ENCODE data around the gene TCEAL6.
"Not testable (repeated sequence)": the region's sequence is repeated elsewhere in the genome, so short reads cannot be mapped to it uniquely, and the experiment has no call there.

TCEAL6 gene

DNA sequence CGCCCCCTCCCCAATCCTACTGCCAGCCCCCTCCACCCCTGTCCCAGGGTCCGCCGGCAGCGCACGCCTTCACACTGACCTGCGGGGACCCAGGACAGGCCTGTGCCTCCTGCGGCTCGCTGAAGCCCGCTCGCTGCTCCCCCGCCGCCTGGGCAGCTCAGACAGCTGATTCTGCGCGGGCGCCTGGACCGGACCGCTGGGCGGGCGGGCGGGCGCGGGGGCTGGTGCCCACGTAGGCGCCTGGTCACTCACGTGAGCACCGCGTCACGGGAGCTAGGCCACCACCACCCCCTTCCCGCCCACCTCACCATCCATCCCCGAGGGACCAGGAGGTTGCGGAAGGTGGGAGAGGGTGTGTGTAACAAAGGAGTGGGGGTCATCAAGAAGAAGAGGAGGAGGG is at the start of gene TCEAL6:
TCEAL6 (minus strand) TSS at position 208 of the 400 bp plus-strand sequence.
- not testable (repeated sequence) for DNase-seq

DNA sequence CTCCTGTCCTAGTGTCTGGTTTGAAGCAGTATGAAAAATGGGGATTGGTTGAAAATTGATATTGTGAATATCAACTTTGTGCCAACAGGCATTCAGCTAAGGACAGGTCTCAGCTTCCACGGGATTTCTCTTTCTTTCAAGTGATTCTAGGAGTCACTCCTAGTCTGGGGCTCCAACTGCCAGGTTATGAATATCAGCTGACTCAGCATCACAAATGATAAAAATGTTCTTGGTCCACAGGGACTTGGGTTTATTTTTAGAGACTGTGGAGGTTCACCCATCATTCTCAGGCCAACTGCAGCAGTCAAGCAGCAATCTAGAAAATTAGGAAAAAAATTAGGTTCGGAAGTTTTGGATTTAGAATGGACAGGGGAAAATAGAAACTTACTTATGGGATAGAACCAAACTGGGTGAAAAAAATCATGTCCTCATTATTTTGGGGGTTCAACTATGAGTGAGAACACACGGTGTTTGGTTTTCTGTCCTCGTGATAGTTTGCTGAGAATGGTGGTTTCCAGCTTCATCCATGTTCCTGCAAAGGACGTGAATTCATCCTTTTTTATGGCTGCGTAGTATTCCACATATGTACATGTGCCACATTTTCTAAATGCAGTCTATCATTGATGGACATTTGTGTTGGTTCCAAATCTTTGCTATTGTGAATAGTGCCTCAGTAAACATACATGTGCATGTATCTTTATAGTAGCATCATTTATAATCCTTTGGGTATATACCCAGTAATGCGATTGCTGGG is 43.9 kb upstream of the TCEAL6 start:
- DNase-seq = no peak

DNA sequence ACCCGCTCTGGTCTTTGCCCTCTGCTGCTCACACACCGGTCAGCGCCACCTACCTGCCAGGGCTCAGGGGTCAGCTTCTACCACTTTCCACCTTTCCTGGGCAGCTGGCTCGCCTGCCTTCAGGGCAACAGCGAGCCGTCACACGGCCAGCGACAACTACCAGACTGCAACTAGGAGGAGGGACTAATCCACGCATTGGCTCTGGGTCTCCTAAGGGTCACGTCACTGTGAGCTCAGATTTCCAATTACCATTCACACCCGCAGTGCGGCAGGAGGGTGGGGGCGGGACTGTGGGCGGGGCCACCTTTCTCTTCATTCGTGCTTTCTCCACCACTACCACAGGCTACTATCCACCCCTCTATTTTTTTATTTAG is 13.5 kb upstream of the TCEAL6 start, which contains the start of gene BEX5:
BEX5 (minus strand) TSS at position 172 of the 374 bp plus-strand sequence. CDS start 1,712 bp downstream, outside the sequence.
- DNase-seq = peak; percentile 57

DNA sequence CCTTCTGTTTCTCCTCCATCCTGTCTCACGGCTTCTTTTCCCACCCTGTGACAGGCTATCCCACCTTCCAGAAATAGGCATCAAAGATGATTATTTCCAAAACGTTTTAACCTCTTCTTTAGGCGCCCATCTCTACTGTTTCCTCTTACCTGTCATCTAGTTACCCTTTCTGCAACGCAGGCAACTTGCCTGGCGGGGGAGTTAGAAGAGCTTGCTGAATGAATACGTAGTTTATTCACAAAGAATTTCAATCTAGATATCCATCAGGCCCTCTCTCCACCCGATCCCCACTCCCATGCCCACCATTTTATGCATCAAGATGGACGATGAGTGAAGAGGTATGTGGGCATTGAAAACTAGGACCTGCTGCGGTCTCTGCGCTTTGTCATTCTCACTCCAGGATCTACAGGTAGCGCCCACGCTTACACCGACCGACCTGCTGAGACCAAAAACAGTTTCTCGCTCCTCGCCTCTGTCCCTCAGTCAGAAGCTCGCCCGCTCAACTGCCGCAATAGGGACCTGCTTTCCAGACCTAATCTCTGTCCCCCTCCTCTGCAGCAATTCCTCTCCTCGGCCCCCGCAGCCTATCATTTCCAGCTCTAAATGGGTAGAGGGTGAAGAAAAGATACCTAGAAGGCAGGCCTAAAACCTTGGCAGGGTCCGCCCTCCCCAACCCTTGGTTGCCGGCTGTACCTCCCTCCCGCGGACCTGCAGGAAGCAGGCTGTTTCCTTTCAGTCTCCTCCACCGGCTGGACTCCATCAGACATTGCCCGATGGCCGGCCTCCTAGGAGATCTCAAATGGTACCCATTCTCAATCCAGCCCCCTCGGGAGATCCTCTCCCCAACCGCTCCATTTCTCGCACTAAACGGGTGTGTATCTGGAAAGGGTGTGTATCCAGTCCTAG is 12.9 kb upstream of the TCEAL6 start:
- peak; percentile 23 for DNase-seq

DNA sequence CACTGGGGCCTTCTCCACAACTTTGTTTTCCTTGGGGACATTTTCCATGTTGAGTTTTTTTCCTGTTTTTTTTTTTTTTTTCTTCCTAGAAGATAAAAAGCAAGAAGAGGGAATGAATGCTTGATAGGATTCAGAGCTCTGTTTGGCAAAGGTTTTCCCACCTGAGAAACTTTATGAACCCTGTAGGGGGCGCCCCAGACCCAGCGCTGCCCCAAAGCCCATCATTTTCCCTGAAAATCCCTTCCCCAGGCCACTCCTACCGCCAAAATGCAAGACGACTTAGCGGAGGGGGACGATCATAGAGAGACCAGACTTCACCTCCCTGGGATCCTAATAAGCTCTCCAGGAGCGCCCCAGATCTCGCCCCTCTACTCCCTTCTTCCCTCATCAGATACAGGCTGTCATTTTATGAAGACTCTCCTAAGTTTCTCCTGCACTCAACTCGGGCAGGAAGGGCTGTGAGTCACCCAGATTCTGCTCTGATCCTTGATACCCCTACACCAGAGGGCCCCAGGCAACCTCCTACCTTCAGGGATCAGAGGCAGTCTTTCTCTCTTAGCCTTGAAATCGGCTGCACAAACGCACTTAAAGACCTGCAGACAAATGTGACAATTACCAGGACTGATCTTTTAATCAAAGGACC is 12.1 kb upstream of the TCEAL6 start:
- peak; percentile 12 for DNase-seq

DNA sequence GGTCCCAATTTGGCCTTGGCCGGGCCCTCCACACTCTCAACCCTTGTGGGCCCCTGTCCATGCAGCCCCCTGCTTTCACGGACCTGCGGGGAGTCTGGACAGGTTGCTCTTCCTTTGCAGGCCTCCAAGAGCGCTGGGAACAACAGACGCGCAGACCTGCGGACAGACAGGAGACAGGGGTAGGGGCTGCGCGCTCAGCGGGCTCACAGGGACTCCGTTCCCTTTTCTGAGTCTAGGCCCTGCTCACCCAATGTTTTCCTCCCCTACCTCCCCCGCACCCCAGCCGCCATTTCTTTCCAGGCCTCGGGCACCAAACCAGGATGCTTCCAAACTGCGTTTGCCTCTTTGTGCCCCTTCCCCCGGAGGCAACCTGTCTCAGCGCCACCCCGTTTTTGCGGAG is 650 bp downstream of the TCEAL6 start:
- not testable (repeated sequence) for DNase-seq

DNA sequence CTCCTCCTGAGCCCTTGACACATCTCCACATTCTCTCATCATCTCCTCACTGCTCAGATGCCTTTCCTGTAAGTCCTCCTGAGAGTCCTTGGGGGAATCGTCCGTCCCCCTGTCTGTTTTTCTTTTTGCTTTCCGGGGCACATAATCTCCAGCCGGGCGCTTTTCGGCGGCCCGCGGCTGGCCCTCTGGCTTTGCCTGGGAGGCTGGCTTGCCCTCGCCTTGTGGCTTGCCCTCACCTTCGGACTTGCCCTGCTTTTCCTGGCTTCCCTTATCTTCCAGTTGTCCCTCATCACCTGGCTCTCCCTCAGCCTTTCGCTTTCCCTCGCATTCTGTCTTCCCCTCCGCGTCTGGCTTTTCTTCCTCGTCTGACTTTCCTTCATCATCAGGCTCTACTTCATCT is 1.4 kb downstream of the TCEAL6 start:
- not testable (repeated sequence) for DNase-seq

DNA sequence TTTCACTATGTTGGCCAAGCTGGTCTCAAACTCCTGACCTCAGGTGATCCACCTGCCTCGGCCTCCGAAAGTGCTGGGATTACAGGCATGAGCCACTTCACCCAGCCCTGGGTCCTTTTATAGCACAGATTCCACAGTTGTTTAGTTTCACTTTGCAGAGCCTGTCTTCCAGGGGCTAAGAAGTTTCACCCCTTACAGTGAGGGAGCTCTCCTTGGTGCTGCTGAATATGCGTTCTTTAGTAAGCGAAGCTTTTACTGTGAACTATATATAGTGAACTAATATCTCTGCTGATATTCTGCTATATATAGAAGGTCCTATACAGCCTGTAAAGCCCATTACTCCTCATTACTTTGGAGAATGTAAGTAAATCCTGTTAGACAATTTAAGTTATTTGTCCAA is 4.2 kb downstream of the TCEAL6 start:
- no peak for DNase-seq

DNA sequence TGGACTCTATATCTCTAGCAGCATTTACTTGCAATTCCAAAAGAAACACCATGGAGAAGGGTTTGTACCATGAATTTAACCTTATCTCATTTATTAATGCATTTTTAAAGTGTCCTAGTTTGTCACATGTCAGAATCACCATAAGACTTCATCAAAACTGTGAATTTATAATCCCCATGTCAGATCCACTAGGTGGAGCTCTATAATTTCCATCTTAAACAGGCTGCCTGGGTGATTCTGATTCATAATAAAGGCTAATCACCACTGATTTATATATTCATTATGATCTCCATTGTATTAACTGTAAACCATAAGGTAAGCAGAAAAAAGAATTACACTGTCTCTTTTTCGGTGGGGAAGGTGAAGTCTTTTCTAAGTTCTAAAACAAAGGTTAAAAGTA is 12.8 kb downstream of the TCEAL6 start:
- DNase-seq = peak; percentile 4

DNA sequence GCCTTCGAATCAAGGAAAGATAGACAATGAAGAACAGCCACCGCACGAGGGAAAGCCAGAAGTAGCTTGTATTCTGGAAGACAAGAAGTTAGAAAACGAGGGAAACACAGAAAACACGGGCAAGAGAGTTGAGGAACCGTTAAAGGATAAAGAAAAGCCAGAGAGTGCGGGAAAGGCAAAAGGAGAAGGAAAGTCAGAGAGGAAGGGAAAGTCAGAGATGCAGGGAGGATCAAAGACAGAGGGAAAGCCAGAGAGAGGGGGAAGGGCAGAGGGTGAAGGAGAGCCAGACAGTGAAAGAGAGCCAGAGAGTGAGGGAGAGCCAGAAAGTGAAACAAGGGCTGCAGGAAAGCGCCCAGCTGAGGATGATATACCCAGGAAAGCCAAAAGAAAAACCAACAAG is 15.4 kb downstream of the TCEAL6 start:
- no peak for DNase-seq

DNA sequence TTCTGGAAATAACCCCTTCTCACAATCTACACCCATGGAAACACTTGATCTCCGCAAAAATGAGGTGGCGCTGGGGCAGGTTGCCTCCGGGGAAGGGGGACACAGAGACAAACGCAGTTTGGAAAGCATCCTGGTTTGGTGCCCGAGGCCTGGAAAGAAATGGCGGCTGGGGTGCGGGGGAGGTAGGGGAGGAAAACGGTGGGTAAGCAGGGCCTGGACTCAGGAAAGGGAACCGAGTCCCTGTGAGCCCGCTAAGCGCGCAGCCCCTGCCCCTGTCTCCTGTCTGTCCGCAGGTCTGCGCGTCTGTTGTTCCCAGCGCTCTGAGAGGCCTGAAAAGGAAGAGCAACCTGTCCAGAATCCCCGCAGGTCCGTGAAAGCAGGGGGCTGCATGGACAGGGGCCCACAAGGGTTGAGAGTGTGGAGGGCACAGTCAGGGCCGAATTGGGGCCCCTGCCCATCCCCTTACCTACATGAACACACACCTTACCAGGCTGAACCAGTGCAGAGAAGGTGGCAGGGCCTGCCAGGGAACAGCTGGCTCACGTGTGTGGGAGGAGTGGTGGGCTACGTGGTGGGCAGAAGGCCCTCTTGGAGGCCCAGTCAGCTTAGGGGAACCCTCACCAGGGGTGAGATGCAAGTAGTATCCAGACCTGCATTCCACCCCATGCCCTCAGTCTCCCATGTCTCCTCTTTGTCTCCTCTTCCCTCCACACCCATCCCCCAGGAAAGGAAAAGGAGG is 16.0 kb downstream of the TCEAL6 start:
- DNase-seq = not testable (repeated sequence)

DNA sequence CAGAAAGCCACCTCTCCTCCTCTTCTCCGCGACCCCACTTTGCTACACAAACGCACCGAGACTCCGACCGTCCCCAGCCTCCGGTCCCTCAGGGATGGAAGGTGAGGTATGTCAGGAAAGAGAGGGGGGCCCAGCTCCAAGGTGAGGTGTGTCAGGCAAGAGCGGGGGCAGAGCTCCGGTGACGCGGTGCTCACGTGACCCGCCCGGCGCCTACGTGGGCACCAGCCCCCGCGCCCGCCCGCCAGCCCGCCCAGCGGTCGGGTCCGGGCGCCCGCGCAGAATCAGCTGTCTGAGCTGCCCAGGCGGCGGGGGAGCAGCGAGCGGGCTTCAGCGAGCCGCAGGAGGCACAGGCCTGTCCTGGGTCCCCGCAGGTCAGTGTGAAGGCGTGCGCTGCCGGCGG is 16.8 kb downstream of the TCEAL6 start, which contains the start of gene TCEAL2:
TCEAL2 (plus strand) TSS at position 244 of the 400 bp plus-strand sequence. CDS start 1,152 bp downstream, outside the sequence.
- not testable (repeated sequence) for DNase-seq

DNA sequence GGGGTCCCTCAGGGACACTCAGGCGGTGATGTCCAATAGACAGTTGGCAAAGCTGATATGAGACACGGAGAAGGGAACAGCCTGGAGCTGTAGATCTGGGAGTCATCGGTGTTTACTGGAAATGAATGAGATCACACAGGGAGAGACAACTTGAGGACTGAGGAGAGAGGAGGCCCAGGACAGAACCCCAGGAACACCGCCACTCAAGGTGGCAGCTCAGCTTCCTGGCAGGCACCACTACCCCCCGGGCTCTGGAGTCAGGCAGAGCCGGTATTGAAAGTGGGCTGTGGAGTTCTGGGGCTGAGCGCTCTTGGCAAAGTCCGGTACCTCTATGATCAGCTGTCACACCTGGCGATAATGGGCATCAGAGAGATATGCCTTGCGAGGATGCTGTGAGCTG is 17.3 kb downstream of the TCEAL6 start:
- DNase-seq = not testable (repeated sequence)

DNA sequence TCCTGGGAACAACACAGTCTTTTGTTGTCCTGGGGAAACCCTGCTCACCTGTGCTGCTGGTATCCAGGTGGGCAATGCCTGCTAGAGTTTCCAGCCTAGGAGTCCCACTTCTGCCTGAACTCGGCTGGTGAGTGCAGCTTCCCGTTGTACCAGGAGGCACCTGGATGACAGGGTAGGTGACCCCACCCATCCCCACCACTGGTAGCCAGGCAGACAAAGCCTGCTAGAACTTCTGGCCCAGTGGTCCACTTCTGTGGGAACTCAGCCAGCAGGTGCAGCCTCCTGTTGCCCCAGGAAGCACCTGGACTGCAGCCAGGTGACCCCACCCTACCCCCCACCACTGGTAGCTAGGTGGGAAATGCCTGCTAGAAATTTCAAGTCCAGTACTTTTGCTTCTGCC is 26.5 kb downstream of the TCEAL6 start:
- DNase-seq = no peak

DNA sequence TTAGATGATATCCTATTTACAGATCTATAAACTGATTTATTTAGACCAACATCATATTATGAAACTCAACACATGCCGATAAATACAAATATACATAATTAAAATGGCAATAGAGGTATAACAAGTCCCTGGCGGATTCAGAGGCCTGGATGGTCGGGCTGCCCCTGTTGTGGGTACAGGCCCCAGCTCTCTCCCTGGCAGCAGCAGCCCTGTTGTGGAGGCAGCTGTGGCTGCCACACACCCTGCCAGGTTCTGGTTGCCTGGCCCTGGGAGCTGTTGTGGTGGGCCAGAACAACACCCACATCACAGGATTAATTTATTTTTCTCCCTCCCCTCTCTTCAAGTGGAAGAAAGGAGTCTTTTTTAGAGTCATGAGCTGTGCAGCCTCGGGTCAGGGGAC is 28.9 kb downstream of the TCEAL6 start:
- DNase-seq = no peak

All from NCI-H526 treated with DMSO at 0.1 percent for 48 hours (cell line).